HG03558 (cell line): Measurements from ENCODE around the gene STAMBPL1.
A peak's percentile ranks its signal among the peaks of the same experiment; 100 is the strongest.

Source experiments
- ATAC-seq: cut with Tn5 transposase; IDR thresholded peaks from one replicate; pipeline ENCODE4 v1.9.1; 2021; ENCODE audit warnings: moderate number of reproducible peaks; ENCODE audit not compliant: unreplicated experiment; ENCODE audit errors: extremely low read depth

The STAMBPL1 gene

GRCh38 chr10:88889559-88890337 is 9.7 kb downstream of the STAMBPL1 start:
- ATAC-seq: peak; percentile 48

DNA sequence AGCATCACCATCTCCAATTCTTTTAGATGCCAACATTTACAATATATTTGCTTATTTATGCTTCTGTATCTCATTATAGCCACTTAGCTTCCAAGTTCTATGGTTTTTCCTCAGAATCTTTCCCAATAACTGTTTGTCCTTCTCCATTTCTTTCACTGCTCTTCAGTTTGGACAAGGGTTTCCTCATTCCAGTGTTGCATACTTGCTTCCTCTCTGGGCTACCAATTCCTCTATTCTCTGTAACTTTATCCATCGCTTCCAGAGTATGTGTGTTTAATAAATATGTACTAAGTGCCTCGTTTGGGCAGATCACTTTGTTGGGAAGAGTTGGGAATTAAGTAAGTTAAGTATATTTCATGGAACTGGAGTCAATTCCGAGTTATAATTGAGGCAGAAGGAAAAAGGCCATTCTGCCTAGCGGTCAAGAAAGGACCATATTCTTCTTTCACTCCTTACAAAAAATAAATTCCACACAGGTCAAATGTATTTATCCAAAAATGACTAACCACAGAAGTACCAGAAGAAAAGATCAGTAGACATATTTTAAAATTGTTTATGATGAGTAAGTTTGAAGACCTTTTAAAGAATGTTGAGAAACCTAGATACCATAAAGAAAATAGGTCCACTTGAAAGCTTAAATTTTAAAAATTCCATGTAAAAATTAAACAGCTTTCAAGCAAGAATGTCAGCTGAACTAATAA is 10.8 kb downstream of the STAMBPL1 start:
- no peak for ATAC-seq

DNA sequence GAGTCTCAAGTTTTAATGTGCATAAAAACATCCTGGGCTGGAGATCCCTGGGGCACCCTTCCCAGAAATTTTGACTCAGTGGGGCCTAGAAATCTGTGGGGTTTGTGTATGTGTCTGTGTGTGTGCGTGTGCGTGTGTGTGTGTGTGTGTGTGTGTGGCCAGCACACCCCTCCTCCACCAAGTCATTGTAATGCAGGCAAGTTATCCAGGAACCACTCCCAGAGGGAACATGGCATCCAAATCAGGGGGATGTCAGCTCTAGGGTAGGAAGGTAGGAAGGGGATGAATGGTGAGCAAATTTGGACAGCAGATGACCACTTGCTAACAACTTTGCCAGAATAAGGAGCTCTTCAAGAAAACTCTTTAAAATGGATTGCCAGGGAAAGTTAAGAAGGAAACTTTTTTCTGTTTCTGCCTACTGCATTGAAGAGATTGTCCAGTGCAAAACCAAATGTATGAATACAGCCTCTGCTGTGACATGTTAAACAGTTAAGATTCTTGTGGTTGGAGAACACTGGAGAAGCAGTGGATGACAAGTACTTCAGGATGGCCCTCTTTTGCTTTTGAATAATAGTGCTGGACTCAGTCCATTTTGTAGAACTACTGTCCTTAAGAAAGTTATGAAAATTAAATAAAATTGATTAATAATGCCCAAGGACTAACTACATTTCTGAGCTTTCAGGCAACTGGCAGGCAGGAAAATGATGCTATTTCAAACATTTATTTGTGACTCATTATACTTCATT is 12.3 kb downstream of the STAMBPL1 start:
- no peak for ATAC-seq

DNA sequence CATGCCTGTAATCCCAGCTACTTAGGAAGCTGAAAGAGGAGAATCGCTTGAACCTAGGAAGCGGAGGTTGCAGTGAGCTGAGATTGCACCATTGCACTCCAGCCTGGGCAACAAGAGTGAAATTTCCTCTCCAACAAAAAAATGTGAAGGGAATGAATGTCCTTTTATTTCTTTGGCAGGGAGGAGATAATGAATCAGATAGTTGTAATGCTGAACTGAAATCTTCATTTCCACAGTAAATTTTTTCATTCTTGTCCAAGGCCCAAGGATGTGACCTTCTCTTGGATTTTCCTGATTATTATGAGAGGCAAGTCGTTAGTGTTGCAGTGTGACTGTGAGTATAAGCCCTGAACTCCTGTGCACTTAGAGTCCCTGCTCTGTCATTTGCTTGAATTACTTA is 13.6 kb downstream of the STAMBPL1 start:
- ATAC-seq: no peak

- ATAC-seq: no peak
Observed at GRCh38 chr10:88895250-88895649, 15.2 kb downstream of the STAMBPL1 start.

DNA sequence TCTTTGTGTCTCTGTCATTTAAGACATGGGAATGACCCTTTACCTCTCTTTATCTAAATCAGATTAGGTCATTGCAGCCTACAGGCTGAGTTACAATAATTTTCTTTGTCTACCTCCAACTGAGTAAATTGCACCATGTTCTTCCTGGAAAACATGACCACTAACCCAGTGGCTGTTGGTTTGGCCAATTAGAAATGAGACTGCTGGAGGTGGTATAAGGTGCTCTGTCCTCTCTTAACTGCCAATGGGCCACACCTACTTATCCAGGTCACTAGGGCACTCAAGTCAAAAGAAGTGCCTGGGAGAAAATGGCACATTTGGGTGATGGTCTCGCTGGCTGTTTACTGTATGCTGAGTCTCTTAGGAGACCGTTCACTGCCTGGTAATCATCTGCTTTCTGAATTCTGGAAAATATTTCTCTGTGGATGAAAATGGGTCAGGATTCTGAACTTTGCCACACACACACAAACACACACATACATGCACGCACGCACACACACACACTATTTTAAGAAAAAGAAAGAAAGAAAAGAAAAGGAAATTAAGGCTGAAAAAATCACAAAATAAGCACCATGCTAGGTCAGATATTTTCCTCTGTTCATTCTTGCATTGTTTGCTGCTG is 16.4 kb downstream of the STAMBPL1 start:
- no peak for ATAC-seq

DNA sequence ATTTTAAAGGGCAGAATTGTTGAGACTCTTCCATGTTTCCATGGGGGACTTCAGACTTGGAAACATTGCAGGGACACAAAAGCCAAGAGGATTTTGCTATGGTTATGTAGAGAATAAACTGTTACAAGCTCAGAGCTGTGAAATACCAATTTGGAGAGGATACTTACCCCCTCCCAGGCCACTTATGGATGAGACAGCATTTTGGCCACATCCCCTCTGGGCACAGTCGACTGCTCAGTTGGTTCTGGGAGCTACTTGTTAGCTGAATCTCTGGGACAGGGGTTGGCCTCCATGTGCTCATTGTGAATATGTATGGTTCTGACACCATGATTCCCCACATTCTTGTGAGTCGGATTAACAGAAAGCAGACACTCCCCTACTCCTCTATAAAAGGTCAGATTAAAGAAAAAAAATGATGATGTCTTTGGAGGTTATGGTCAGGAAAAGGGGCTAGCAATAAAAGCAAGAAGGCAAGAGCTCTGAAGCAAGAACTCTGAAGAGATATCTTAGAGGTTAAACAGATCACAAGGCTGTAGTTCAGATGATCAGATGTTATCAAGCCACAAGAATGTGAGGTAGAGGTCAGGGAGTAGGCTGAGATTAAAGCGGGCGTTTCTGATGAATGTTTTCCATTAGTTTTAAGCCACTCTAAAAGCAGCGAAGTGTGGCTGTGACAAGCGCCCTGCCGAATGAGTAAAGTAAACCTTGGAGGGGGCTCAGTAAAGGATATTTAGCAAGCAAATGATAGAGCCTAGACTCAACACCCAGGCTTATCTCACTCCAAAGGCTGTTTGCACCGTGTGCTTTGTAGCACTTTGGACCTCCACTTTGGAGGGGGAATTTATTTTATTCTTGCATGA is 17.2 kb downstream of the STAMBPL1 start:
- no peak for ATAC-seq

GRCh38 chr10:88898727-88899126 is 18.7 kb downstream of the STAMBPL1 start:
- ATAC-seq: no peak

DNA sequence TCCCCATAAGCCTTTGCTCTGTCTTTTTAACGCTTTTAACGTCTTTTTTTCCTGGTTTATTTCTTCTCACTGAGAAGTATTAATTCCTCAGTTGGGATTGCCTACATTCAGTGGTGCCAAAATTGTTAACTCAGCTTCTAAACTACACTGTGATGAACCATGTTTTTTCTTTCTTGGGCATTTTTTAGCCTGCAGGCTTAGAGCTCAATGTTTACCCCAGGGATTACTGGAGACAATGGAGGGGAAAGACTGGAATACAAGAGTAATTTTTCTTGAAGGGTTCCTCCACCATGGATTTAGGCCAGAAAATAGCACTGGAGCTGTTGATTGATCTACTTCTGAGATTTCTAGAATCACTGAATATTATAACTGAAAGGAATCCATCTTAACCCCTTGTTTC is 19.8 kb downstream of the STAMBPL1 start:
- no peak for ATAC-seq

GRCh38 chr10:88901206-88901983 is 21.4 kb downstream of the STAMBPL1 start:
- peak; percentile 77 for ATAC-seq

- peak; percentile 5 for ATAC-seq
Observed at GRCh38 chr10:88901984-88902789, 22.1 kb downstream of the STAMBPL1 start.

- no peak for ATAC-seq
Observed at GRCh38 chr10:88903715-88904114, 23.7 kb downstream of the STAMBPL1 start.

DNA sequence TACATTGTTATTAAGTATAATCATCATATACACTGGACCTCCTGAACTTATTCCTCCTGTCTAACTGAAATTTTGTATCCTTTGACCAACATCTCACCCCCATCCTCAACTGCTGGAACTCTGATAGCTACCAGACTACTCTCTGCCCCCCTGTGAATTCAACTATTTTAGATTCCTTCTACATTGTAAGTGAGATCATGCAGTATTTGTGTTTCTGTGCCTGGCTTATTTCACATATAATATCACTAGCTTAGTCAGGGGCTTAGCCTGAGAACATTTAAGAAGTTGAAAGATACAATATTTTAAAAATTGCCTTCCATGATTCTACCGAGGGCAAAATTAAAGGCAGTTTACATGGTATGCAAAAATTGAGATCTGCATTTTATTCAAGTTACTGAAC is 26.9 kb downstream of the STAMBPL1 start:
- ATAC-seq: no peak

GRCh38 chr10:88908194-88908593 is 28.1 kb downstream of the STAMBPL1 start:
- ATAC-seq: no peak

DNA sequence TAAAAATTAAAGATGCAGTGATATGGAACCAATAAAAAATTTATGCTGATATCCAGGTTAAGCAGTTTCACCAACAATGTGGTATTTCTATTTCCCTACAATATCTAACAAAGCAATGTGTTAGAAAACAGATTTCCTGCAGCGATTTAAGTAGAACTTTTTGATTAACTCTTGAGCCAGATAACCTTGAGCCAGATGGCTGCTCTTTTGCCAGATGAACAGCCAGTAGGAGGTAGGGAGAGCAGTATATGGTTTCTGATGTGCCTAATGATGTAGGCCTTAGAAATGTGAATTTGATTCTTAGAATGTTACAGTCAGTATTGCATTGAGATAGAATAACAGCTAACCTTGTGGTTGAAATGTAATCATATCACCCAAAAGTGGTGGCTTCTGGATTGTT is 31.1 kb downstream of the STAMBPL1 start:
- no peak for ATAC-seq

GRCh38 chr10:88911851-88912250 is 31.8 kb downstream of the STAMBPL1 start:
- no peak for ATAC-seq

- ATAC-seq: no peak
Observed at GRCh38 chr10:88913127-88913526, 33.1 kb downstream of the STAMBPL1 start.

GRCh38 chr10:88913788-88914187 is 33.7 kb downstream of the STAMBPL1 start:
- ATAC-seq: no peak
